Left lung (tissue), 10 donors: ENCODE data around the gene SUCLG2. TPM values are rescaled to one million over a fixed set of nuclear protein-coding genes. Genes with fewer than 3 reads are reported as not detected.

Source experiments
- ATAC-seq: fragments of 200-7000 bp; cut with Tn5 transposase; one replicate; pipeline ENCODE4 v1.9.1; 2020; ENCODE audit warnings: moderate library complexity
- DNase-seq, 4 donors: peaks; one replicate each; pipeline ENCODE4 v3.0.0-alpha.2; 2013 to 2020
- H3K27ac ChIP-seq, 2 donors: fragments of 200-600 bp; sonication (generic) in 1 of 2; one replicate each; pipeline versions ENCODE4 v1.5.0 to v1.8.0; 2020 to 2021
- H3K27me3 ChIP-seq, 2 donors: fragments of 200-600 bp; sonication (generic) in 1 of 2; one replicate each; pipeline versions ENCODE4 v1.5.0 to v1.8.0; 2020 to 2021
- H3K36me3 ChIP-seq, 2 donors: fragments of 200-600 bp; sonication (generic) in 1 of 2; one replicate each; pipeline versions ENCODE4 v1.5.0 to v1.8.0; 2020 to 2021
- H3K4me1 ChIP-seq, 2 donors: fragments of 200-600 bp; one replicate each; pipeline ENCODE4 v1.8.0; 2021
- H3K4me3 ChIP-seq, 2 donors: fragments of 200-600 bp; sonication (generic) in 1 of 2; one replicate each; pipeline versions ENCODE4 v1.5.0 to v1.8.0; 2020 to 2021; ENCODE audit warnings: mild to moderate bottlenecking in 1 of 2
- H3K9me3 ChIP-seq, 2 donors: fragments of 200-600 bp; sonication (generic) in 1 of 2; one replicate each; pipeline versions ENCODE4 v1.5.0 to v1.8.0; 2020 to 2021
- intact Hi-C, 2 donors: fragments of 100-400 bp; cut with DNase I; formaldehyde crosslinking; loops; one replicate each; pipeline versions ENCODE4 v1.11.2 to v1.14.2; 2022
- polyA plus RNA-seq, 6 donors: library from polyadenylated mRNA; unstranded; fragments of 120-200 nt; gene quantifications; one replicate each; pipeline ENCODE4 v1.2.1, GENCODE V29; 2013; ENCODE audit not compliant: insufficient read length in 6 of 6
- total RNA-seq, 2 donors: library from RNA; stranded (reverse); fragmentation: NEBNext Ultra II Directional; extraction: Animal tissue kit (Norgen Biotek cat#: 25700); gene quantifications; one replicate each; pipeline ENCODE4 v1.2.1, GENCODE V29; 2021
- TF ChIP-seq, protein P1 (sequence below), 2 donors: fragments of 200-600 bp; sonication (generic) in 1 of 2; IDR thresholded peaks; one replicate each; pipeline versions ENCODE4 v1.5.0 to v1.8.0; 2021; ENCODE audit warnings: antibody characterized with exemption in 2 of 2
- donor health status: DM: no; HTN: yes; CAD: no.
- donor health status: DM: no; HTN: no; CAD: no.

The SUCLG2 gene
- total and polyA plus RNA-seq, 8 donors: 52.7 to 74.1 (median 60.0) TPM

DNA sequence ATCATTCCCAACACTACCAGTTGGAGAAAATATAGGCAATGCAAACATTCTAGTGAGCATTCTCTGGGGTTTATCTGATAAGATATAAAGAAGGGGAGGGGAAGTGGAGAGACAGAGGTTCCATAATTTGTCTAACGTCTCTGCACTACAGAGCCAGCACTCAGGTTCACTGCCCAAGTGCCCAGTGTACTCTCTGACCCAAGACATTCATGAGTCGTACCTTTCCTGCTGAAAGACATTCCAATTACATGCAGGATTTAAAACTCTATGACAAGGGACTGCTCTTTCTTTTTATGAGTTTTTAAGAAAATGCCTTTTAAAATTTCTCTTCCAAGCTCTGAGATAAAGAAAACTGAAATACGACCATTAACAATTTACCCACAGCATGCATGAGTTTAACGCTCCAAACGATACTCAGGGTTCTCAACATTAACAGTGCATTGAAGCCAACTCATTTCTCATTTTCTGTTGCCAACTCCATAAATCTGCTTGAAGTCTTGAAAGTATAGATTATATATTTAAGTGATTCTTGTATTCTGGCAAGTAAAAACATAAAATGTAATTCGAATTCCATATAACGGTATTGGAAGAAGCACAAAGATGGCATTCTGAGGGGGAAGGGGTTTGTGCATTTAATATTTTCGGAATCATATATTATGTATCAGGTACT, 193.4 kb downstream of the SUCLG2 start:
- no peak overlapping the region for H3K27ac ChIP-seq
- TF ChIP-seq, protein P1, sequence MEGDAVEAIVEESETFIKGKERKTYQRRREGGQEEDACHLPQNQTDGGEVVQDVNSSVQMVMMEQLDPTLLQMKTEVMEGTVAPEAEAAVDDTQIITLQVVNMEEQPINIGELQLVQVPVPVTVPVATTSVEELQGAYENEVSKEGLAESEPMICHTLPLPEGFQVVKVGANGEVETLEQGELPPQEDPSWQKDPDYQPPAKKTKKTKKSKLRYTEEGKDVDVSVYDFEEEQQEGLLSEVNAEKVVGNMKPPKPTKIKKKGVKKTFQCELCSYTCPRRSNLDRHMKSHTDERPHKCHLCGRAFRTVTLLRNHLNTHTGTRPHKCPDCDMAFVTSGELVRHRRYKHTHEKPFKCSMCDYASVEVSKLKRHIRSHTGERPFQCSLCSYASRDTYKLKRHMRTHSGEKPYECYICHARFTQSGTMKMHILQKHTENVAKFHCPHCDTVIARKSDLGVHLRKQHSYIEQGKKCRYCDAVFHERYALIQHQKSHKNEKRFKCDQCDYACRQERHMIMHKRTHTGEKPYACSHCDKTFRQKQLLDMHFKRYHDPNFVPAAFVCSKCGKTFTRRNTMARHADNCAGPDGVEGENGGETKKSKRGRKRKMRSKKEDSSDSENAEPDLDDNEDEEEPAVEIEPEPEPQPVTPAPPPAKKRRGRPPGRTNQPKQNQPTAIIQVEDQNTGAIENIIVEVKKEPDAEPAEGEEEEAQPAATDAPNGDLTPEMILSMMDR (IDR thresholded peaks at IDR 0.05): no peak
- intact Hi-C loops: no loop called here
- no peaks in the 10 kb centered on the region for H3K27me3 ChIP-seq
- H3K36me3 ChIP-seq: no peaks in the 10 kb centered on the region
- no peaks in the 10 kb centered on the region for H3K4me1 ChIP-seq
- no peak for ATAC-seq
- no peak overlapping the region for H3K4me3 ChIP-seq
- DNase-seq: no peak
- no peaks in the 10 kb centered on the region for H3K9me3 ChIP-seq

DNA sequence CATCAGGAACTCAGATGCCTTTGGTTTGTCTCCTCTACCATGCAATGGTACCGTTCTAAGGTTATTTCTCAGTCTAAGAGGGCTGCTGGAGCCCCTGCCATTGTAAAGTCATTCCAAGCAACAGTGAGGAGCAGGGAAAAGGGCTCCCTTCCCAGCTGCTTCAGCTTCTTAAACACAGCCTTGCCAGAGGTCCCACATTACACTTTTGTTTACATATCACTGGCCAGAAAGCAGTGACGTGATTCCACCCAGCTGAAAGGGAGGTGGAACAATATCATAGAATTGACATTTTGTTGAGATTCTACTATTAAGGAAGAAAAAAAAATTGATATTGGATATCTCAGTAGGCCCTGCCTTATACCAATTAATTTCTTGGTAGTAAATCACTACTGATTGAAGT, 194.6 kb downstream of the SUCLG2 start:
- DNase-seq: no peak
- intact Hi-C loops: no loop called here
- ATAC-seq: no peak

DNA sequence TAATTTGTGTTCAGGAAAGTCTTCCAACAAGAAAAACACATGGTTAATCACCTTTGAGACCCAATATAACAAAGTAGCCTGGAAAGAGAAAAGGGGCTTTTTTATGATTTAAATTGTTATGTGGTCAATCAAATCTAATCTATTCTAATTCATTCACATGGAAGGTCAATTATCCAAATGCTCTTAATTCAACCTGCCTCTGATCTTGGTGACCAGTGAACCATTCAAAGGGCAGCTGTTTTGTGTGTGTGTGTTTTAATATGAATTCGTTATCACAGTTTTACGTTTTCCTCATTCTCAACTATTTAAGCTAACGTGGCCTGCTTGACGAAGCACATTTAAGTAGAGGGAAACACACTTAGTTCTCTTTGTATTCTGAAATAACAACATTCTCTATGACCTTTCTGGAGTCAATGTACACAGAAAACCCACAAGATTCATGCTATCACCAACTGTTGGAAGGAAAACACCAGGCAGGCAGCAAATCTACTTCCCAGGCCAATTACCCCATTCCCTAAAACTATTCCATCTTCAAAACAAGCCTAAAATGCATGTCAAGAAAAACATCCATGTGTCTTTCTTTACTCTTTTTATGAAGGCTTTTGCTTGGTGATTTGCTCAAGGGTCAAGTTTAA, 195.4 kb downstream of the SUCLG2 start:
- no peaks in the 10 kb centered on the region for H3K27me3 ChIP-seq
- no peak overlapping the region for H3K4me3 ChIP-seq
- H3K4me1 ChIP-seq: no peaks in the 10 kb centered on the region
- no peaks in the 10 kb centered on the region for H3K9me3 ChIP-seq
- no peak overlapping the region for H3K27ac ChIP-seq
- ATAC-seq: no peak
- peaks cover 0 to under 1% of the 10 kb centered on the region in 2 donors for H3K36me3 ChIP-seq
- DNase-seq: no peak
- TF ChIP-seq, protein P1 (IDR thresholded peaks at IDR 0.05): no peak
- intact Hi-C loops: no loop called here

More for the DNA sequence above, 194.6 kb downstream of the SUCLG2 start:
- no peaks in the 10 kb centered on the region for H3K9me3 ChIP-seq
- H3K27ac ChIP-seq: no peak overlapping the region
- no peaks in the 10 kb centered on the region for H3K36me3 ChIP-seq
- no peak overlapping the region for H3K4me3 ChIP-seq
- TF ChIP-seq, protein P1 (IDR thresholded peaks at IDR 0.05): no peak
- H3K4me1 ChIP-seq: no peaks in the 10 kb centered on the region
- H3K27me3 ChIP-seq: no peaks in the 10 kb centered on the region

GRCh38 chr3:67458408-67458807, 196.0 kb downstream of the SUCLG2 start:
- no peak for ATAC-seq
- TF ChIP-seq, protein P1 (IDR thresholded peaks at IDR 0.05): no peak
- no peak overlapping the region for H3K4me3 ChIP-seq
- no peaks in the 10 kb centered on the region for H3K27me3 ChIP-seq
- no peak overlapping the region for H3K27ac ChIP-seq
- no peak for DNase-seq
- no peaks in the 10 kb centered on the region for H3K4me1 ChIP-seq
- intact Hi-C loops: no loop called here
- peaks cover 0 to 5% of the 10 kb centered on the region in 2 donors for H3K36me3 ChIP-seq
- no peaks in the 10 kb centered on the region for H3K9me3 ChIP-seq

GRCh38 chr3:67453628-67454027, 200.8 kb downstream of the SUCLG2 start:
- Histone ChIP-seq H3K27me3 (no peaks in the 10 kb centered on the region), H3K4me1 (no peaks in the 10 kb centered on the region), H3K27ac (no peak overlapping the region), H3K4me3 (no peak overlapping the region), H3K36me3 (peaks cover 0 to 5% of the 10 kb centered on the region in 2 donors), H3K9me3 (no peaks in the 10 kb centered on the region)
- ATAC-seq (no peak), DNase-seq (no peak)
- TF ChIP-seq, protein P1 (IDR thresholded peaks at IDR 0.05): no peak
- intact Hi-C loops: no loop called here
